ENCODE results near the gene GPRC5A. TPM values are rescaled to one million over a fixed set of nuclear protein-coding genes. Genes with fewer than 3 reads are reported as not detected.

GPRC5A gene
- total RNA-seq, 1 experiment from 2014 or later = 742 TPM

DNA sequence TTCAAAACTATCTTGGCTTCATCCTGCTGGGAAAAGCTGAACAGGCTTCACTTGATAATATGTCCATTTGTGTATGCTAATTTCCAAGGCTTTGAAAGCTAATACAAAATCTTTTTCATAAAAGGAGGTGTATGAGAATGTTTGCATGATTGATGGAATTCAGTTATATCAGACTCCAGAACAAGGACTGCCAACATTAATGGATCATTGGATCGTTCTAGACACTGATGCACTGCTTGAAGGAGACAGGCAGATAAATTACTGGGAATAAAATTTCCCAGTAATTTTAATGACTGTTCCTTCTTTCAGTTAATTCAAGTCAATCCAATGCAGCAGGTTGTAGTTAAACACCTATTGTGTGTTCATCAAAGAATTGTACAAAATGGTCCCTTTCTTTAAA, 60.1 kb downstream of the GPRC5A start:
- CTCF ChIA-PET = no interaction called here
- intact Hi-C loops (cut with micrococcal nuclease; ENCODE audit: unreplicated experiment) = no loop called here
- BruUV-seq (replicated peaks) = no TSS peak

GRCh38 chr12:12952036-12952435, 60.7 kb downstream of the GPRC5A start, which contains the start of gene GPRC5D:
Gene GPRC5D, minus strand, starts transcription at chr12:12952170. Its CDS starts 1,786 bp downstream, at chr12:12950384.
- CTCF ChIA-PET = no interaction called here
- H3K4me1 Mint-ChIP-seq (ENCODE audit: low read depth, unreplicated experiment) = peaks cover 32% of the 10 kb centered on the region
- H3K9me3 Mint-ChIP-seq (ENCODE audit: low read depth, unreplicated experiment) = peaks cover 10% of the 10 kb centered on the region
- H3K27me3 Mint-ChIP-seq (ENCODE audit: unreplicated experiment) = no peaks in the 10 kb centered on the region
- no peak for TF ChIP-seq CTCF (IDR thresholded peaks at IDR 0.05; ENCODE audit: unreplicated experiment)
- BruUV-seq (replicated peaks) = no TSS peak
- intact Hi-C loops (cut with micrococcal nuclease; ENCODE audit: unreplicated experiment) = no loop called here
- H3K27ac Mint-ChIP-seq (ENCODE audit: unreplicated experiment) = no peak within 1 kb of the TSS
- DNase-seq = no peak
- H3K4me3 Mint-ChIP-seq (ENCODE audit: low read depth, unreplicated experiment) = no peak within 1 kb of the TSS
- peaks cover 10% of the 10 kb centered on the region for H3K36me3 Mint-ChIP-seq (ENCODE audit: insufficient read depth, unreplicated experiment)

More for the DNA sequence above, 60.1 kb downstream of the GPRC5A start:
- Mint-ChIP-seq H3K4me3 (ENCODE audit: low read depth, unreplicated experiment) (no peak overlapping the region), H3K27me3 (ENCODE audit: unreplicated experiment) (no peaks in the 10 kb centered on the region), H3K9me3 (ENCODE audit: low read depth, unreplicated experiment) (peaks cover 10% of the 10 kb centered on the region), H3K4me1 (ENCODE audit: low read depth, unreplicated experiment) (peaks cover 35% of the 10 kb centered on the region), H3K27ac (ENCODE audit: unreplicated experiment) (no peak overlapping the region), H3K36me3 (ENCODE audit: insufficient read depth, unreplicated experiment) (peaks cover 9% of the 10 kb centered on the region)
- TF ChIP-seq CTCF (IDR thresholded peaks at IDR 0.05; ENCODE audit: unreplicated experiment) = no peak
- DNase-seq = no peak

DNA sequence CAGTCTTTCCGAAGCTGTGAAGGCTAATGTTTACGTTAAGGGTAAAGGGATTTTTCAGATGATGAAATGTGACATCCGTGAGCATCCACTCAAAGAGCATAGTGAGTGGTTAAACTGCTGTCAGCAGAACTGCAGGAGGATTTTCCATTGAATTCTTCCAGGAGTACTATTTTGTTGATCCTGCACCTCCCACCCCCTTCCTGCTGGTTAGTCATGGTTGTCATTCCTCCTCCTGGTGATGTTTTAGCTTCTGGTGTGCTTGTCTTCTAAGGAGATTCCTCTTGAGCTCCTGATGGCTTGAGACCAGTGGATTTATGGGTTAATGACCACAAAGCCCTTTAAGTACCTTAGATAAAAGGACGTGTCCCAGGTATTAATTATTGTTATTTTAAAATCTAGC, 63.0 kb downstream of the GPRC5A start:
- intact Hi-C loops (cut with micrococcal nuclease; ENCODE audit: unreplicated experiment) = no loop called here
- Mint-ChIP-seq H3K9me3 (ENCODE audit: low read depth, unreplicated experiment) (peaks cover 10% of the 10 kb centered on the region), H3K4me3 (ENCODE audit: low read depth, unreplicated experiment) (no peak overlapping the region), H3K36me3 (ENCODE audit: insufficient read depth, unreplicated experiment) (peaks cover 10% of the 10 kb centered on the region), H3K27me3 (ENCODE audit: unreplicated experiment) (no peaks in the 10 kb centered on the region), H3K4me1 (ENCODE audit: low read depth, unreplicated experiment) (peaks cover 26% of the 10 kb centered on the region), H3K27ac (ENCODE audit: unreplicated experiment) (no peak overlapping the region)
- DNase-seq = no peak
- BruUV-seq (replicated peaks) = no TSS peak
- CTCF ChIA-PET = interaction anchor here (0.5 kb wide), 1 partner anchor 1091 kb away, joined by 3 read pairs; no protein-coding TSS in a partner anchor
- TF ChIP-seq CTCF (IDR thresholded peaks at IDR 0.05; ENCODE audit: unreplicated experiment) = no peak

DNA sequence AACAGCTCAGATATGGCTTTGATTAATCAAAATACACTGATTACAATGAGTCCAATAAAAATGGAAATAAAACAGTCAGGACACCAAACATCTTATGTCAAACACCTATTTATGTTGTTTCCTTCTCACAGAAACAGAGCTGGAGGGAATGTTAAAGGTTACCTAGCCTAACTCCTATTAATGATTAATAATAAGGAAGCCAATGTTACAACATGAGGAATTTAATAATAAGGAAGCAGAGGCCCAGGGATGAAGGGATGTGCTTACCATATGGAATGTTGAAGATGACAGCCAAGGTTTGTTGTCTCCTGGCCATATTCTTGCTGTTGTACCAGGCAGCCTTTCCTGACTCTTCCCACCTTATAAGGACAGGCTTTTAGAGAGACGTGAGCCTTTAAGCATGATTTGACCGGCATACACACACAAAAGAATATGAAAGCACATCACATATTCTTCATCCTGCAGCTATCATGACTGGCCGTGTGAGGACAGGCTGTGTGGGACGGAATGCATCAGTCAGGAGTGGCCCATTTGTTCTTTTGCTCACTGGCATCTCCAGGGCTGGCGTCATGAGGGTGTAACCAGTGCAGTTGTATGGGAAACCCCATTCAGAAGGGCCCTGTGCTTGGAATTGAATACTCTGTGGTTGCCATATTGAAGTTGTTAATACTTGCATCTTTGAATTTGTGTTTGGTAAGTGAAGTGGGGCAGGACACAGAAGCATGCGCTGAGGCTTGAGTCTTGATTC, 63.7 kb downstream of the GPRC5A start:
- no peak overlapping the region for H3K27ac Mint-ChIP-seq (ENCODE audit: unreplicated experiment)
- no peak for TF ChIP-seq CTCF (IDR thresholded peaks at IDR 0.05; ENCODE audit: unreplicated experiment)
- CTCF ChIA-PET = no interaction called here
- intact Hi-C loops (cut with micrococcal nuclease; ENCODE audit: unreplicated experiment) = no loop called here
- peaks cover 10% of the 10 kb centered on the region for H3K36me3 Mint-ChIP-seq (ENCODE audit: insufficient read depth, unreplicated experiment)
- DNase-seq = no peak
- peaks cover 26% of the 10 kb centered on the region for H3K4me1 Mint-ChIP-seq (ENCODE audit: low read depth, unreplicated experiment)
- H3K9me3 Mint-ChIP-seq (ENCODE audit: low read depth, unreplicated experiment) = peaks cover 10% of the 10 kb centered on the region
- no peak overlapping the region for H3K4me3 Mint-ChIP-seq (ENCODE audit: low read depth, unreplicated experiment)
- no TSS peak for BruUV-seq (replicated peaks)
- no peaks in the 10 kb centered on the region for H3K27me3 Mint-ChIP-seq (ENCODE audit: unreplicated experiment)
